ENCODE results near the gene FNTB.

GRCh38 chr14:65074449-65075150 lies 87.9 kb downstream of the FNTB start:
- no peak for TF ChIP-seq POLR2AphosphoS5 (IDR thresholded peaks at IDR 0.05)
- no peak for TF ChIP-seq CTCF (IDR thresholded peaks at IDR 0.05)
- no peak for TF ChIP-seq POLR2A (IDR thresholded peaks at IDR 0.05)

All from suprapubic skin (tissue), 4 donors.